Activated CD4-positive, alpha-beta T cell treated with anti-CD3 and anti-CD28 coated beads, Interleukin-2, Interleukin-6, amounts not matched to agents 100 ng/mL and 50 ng/mL, durations not matched to agents 16 hours and 8 hours (primary cell): ENCODE measurements around the gene ABCA4.
A peak's percentile ranks its signal among the peaks of the same experiment; 100 is the strongest.

ENCODE experiments used
- DNase-seq: peaks from one replicate; pipeline ENCODE4 v3.0.0-alpha.2; 2020

The ABCA4 gene

DNA sequence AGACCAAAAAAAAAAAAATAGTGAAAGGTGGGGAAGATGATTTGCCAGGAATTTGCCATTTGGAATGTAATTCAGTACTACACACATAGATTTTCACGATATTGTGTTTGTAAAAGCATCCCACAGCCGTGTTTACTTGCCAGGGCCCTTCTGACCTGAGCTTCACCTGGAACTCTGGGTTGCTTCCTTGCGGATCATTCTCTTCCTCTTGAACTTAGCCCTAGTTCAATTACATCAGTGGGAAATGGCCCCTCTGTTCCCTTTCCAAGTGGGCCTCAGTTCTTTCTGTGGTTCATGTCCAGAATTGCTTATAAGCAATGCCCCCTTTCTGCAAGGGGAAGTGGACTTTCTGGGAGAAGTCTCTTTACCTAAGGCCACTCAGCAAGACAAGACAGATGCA is 41.0 kb downstream of the ABCA4 start:
- no peak for DNase-seq

- DNase-seq: no peak
These were observed 41.6 kb downstream of the ABCA4 start for GRCh38 chr1:94079080-94079940.

- DNase-seq: no peak
These were observed 48.0 kb downstream of the ABCA4 start for GRCh38 chr1:94072840-94073522.

DNA sequence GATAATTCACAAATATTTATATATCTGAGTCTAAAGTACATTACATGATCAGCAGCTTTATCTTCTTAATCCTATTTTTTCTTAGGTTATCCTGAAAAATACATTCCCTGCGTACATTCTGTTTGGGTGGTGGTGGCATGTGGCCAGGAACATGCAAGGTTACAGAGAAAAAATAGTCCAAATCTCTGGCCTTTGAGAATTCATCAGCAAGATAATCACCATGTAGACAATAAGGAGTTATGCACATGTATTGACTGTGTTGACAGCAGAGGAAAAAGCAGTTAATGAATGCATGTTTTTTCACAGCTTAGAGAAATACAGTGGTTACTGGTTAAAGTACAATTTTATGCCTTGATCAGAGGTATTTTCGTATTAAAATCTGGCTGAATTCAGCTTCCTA is 49.0 kb downstream of the ABCA4 start:
- DNase-seq: no peak

GRCh38 chr1:94071391-94071790 is 49.6 kb downstream of the ABCA4 start:
- no peak for DNase-seq

DNA sequence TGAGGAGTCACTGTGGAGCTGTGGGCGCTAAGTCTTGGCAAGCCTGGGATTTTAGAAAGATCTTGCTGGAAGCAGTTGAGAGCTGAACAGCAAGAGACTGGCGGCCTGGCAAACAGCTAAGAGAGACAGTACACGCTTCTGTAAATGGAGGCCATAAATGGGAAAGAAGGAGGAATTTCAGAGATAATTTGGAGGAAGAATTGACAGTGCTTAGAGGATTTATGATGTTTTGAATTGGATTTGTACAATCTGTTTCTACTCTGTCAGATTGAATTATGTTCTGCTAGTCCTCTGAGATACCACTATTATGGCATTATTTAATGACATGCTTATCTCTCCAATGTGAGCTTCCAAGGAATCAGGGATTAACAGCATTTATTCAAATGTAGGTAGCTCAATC is 50.1 kb downstream of the ABCA4 start:
- DNase-seq: no peak

- DNase-seq: no peak
These were observed 51.0 kb downstream of the ABCA4 start for GRCh38 chr1:94069919-94070285.

GRCh38 chr1:94068999-94069918 is 51.7 kb downstream of the ABCA4 start:
- no peak for DNase-seq

- DNase-seq: no peak
These were observed 52.6 kb downstream of the ABCA4 start for GRCh38 chr1:94068096-94068998.

DNA sequence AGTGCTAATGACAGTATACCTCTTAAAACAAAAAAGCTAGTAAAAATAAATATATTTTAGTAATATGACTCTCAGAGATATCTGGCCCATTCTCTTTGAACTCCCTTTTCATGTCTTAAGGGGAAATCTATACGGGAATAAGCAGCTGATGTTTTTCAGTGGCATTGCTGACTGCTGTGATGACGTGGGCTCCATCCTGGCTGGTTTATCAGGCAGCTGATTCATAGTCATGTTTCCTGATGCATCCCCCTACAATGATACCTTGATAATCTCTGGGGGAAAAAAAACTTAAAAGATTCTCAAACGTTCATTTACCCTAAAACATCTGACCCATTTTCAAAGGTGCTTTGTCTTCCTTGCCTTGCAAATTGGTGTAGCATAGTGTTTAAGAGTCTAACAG is 53.8 kb downstream of the ABCA4 start:
- DNase-seq: no peak

- no peak for DNase-seq
These were observed 57.6 kb downstream of the ABCA4 start for GRCh38 chr1:94063379-94063778.

DNA sequence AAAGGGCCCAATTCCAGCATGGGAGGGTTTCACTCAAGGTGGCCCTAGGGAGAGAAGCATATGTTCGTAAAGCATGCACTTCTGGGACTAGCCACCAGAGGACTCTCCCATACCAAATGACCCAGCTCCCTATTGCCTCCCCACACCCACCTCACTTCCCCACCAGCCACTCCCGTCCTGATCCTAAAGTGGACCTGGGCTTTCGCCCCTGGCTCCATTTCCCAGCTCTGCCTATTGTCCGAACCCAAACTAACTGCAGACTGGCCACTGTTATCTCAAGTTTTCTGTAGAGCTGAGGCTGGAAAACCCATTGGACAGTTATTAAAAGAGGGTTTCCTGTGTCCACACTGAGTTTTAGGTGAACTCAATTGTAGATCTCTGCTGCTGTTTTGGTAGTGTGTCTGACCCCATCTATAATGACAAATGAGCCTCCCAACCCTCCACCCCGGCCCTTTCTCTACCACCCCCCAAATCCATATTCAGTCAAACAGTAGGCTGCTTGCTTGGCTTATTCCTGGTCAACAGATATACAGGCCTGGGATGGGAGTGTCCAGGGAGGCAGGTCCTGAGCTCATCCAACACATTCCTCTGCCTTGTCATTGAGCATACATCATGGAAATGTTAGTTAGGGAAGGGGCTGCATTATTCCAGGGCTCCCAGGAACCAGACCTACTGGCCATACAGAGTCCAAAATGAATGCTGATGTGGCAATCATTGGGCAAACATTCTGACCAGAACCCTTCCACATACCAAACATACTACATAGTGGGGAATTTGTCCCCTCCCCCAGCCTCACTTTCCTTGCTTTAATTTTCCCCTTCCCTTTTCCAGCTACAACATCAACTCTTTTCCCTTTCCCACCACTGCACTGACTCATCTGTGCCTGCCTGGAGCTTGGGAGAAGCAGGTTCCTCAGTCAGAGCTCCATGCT is 59.2 kb downstream of the ABCA4 start:
- peak; percentile 41 for DNase-seq

GRCh38 chr1:94060720-94061119 is 60.2 kb downstream of the ABCA4 start:
- no peak for DNase-seq

DNA sequence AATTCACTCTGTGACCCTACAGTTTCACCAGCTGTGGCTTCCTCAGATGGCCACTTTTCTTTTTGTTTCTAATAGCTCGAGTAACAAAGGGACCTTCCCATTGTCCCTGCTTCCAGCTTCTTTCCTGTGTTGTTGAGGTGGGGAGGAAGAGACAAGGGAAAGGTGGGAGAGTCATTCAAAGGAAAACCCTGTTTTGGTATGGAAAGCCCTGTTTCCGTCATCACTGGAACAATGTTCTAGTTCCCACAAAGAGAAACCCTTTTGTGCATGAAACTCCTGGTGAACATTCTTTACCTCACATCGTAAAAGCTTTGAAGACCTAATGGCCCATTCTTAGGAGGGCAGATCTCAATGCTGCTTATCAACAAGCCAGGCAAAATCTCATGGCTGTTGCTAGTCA is 62.2 kb downstream of the ABCA4 start:
- no peak for DNase-seq

DNA sequence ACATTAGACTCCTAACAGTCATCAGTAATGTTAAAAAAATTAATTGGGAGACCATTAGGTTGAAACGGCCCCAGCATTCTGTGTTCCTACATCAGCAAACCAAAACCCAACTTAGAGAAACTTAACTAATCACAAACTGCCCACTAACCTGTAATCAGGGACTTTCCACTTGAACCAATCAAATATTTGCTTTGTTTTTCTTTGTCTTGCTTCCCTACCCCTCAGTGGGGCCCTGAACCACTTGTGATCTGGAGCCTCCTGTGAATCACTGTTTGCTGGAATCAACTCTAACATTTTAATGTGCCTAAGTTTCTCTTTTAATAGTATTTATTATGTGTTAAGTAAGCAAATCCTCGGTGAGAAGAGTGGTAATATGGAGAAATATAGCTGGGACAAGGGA is 64.0 kb downstream of the ABCA4 start:
- no peak for DNase-seq

DNA sequence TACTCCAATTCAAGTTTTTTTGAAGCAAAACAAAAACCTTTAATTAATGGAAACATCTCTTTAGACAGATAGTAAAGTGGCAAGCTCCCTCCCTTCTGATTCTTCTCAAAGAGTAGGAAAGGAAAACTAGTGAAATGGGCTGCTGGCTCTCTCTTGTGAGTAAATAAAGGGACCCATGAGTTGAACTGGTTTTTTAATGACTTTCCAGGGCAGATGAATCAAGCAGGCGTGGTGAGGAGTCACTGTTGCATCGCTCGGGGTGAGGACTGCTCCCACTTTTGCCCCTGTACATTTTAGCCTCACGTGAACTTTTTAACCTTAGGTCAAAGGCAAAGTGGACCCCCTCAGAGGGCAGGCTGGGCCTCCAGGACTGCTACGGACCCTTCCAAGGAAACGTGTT is 64.8 kb downstream of the ABCA4 start:
- DNase-seq: no peak

- DNase-seq: no peak
These were observed 65.4 kb downstream of the ABCA4 start for GRCh38 chr1:94055459-94056122.

DNA sequence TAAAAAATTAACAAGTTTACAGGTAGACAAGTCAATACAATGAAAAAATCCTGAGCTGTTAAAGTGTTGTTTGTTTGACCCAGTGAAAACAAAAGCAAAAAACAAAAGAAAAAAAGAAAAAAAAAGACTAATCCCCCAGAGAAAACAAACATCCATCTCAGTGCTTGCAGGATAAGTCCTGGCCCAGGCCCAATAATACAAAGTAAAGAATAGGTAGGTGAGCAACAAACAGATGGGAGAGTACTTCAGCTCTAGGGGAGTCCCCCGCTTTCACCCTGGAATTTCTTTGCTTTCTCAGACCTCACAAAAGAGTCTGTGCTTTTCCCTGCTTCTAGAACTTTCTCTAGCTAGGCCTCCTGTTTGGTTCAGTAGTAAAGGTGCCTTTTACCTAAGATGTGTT is 70.3 kb downstream of the ABCA4 start:
- DNase-seq: no peak

- no peak for DNase-seq
These were observed 70.7 kb downstream of the ABCA4 start for GRCh38 chr1:94050254-94050653.

DNA sequence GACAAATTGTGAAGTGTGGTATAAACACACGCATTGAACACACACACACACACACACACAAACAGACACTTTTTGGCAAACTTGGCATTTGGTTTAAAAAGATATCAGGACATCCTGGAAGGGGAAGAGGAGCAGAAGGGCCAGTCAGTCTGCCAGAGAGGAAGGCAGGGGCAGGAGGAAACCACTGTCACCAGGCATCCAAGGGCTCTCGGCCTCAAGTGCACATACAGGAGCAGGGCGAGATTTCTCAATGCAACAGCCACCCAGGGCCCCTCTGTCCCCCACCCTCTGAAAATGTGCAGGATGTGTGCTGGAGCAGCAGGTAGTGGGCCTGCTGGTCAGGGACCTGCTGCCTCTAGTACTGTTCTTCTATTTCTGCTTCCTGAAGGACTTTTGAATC is 71.2 kb downstream of the ABCA4 start:
- no peak for DNase-seq
